Hindlimb muscle (tissue), 1 donor: ENCODE data around the gene USP51. TPM values are rescaled to one million over a fixed set of nuclear protein-coding genes. Genes with fewer than 3 reads are reported as not detected.
"Not testable (repeated sequence)": the region's sequence is repeated elsewhere in the genome, so short reads cannot be mapped to it uniquely, and the experiment has no call there.

Experiments
- DNase-seq: peaks from one replicate; pipeline ENCODE4 v3.0.0-alpha.2; 2013
- polyA plus RNA-seq: library from polyadenylated mRNA; unstranded; fragments of 120-200 nt; gene quantifications from one replicate; pipeline ENCODE4 v1.2.1, GENCODE V29; 2013; ENCODE audit not compliant: insufficient read length

Gene USP51
- polyA plus RNA-seq: 3.5 TPM

DNA sequence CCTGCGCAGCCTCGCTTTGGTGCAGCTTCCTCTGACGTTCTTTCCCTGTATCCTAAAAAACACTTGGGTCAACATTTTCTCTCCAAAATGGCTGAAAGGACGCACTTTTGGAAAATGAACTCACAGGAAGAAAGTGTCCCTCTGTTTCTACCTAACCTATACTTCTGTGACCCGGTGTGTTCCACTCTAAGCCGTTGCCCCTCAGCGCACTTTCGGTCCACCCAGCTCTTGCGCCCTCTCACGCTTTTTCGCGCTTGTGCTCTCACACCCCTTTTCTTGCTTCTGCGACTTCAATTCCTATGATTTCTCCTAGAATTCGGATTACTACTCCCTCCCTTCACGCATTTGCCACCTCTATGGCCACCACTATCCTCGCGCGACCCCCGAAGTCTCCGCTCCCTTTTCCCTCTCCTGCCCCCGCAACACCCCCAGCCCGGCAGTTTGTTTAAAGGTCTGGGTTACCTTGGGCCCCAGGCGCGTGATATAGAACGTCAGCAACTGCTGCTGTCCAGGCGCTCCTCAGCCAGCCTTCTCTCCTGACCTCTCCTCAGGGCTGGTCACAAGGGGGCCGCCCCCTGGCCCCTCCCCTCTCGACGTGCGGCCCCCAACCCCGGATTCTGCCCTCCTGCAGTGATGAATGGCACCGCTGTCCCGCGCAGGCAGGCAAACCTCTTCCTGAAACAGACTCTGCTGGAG is at the start of gene USP51:
TSS of gene USP51 (minus strand) at position 535 of the 696 bp plus-strand sequence. CDS start 909 bp downstream, outside the sequence.
- peak; percentile 55 for DNase-seq

DNA sequence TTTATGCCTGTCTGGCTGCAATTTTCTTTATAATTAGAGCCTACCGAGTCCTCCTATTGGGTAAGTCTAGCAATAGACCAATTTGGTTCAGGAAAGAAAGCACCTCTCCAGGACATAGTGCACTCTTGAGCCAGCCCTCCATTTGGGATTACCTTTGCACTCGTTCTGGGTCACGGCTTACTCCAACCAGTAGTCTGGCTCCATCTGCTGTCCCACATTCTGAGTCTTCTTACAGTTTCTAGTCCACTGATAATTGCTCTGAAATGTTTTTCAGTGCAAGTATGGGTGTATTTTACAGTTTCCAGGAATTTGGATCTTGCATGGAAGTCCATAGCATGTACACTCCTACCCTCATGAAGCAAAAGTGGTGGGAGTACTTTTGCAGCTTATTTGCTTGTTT is 34.8 kb upstream of the USP51 start:
- no peak for DNase-seq

DNA sequence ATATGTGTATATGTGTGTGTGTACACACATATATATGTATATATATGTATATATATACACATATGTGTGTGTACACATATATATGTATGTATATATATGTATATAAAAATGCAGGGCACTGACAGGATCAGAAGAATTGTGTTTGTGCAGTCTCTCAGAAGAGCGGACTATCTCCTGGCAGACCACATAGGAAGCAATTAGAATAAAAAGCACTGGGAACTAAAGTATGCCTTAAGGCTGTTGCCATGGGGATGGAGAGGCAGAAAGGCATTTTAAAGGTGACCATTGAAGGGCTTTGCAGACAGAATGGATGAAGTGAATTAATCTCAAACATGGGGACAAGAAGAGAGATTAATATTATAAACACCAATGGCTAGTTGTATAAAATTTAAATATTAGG is 33.7 kb upstream of the USP51 start:
- DNase-seq: no peak

DNA sequence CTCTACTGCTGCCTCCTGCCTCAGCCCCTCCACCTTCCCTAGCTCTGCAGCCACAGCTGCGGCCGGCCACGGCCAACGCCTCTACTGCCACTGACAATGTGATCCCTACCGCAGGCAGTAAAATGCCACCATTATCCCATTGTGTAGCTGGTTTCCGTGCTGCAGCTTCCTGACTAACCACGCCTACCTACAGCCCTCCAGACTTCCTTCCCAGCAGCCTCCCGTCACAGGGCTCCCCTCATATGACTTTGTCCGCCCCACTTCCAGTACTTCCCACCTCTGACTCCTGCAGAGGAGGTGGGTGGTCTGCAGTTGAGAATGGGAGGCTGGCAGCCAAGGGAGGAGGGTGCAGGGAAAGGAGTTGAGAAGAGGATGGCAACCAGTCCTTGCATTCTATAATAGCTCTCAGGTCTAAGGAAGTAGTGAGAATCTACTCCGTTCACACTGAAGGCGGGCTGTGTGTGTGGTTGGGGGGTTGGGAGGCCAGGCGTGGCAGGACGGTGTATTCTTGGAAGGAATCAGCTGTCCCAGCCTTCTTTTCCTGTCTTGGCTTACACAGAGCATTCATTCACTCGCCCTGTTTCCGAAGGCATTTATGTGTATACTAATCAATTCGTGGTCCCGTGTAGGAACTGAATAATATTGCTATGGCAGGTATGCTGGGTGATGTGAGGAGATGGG is 33.1 kb upstream of the USP51 start:
- DNase-seq: no peak

DNA sequence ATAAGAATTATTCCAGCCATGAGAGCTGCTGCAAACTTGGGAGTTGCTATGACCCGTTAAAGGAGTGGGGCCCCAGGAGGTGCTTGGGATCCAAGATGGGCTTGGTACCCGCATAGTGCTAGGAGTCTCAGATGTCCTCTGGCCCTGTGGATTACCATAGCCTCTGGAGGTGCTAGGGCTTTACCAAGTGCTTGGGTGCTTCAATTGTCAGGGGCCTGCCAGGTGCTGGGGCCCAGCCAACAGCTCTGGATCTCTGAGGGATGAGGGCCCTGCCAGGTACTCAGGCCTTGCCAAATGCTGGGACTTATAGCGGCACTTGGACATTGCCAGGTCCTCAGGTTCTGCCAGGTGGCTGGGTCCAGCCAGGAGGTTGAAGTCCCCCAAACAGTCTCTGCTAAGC is 32.0 kb upstream of the USP51 start:
- DNase-seq: no peak

DNA sequence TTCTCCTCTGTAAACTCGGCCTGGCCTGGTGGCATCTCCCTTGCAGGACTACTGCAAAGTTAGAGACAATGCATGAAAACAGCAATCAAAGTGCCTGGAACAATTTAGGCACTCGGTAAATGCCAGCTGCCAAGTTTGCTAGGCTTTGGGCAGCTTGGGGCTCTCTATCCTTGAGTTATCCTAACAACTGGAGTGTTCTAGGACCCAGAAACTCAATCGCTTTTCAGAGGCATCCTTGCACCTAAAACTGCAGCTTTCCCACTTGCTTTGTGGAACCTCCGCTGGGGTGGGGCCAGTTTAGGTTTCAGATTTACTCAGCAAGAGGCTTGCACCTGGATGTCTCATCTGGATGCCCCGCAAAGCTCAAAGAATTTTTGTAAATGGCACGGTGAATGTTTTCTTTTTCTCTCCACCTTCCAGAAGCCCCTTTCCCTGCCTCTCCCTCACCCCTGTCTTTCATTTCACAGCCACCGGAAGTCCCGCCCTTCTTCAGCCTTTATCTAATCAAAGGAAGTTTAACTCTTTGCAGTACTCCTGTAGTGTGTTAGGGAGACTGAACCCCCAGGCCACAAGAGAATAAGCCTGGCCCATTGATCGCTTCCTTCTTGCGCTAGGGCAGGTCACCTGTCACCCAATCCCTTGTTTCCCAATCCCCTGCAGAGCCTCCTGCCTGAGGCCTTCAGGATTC is 27.3 kb upstream of the USP51 start:
- not testable (repeated sequence) for DNase-seq

DNA sequence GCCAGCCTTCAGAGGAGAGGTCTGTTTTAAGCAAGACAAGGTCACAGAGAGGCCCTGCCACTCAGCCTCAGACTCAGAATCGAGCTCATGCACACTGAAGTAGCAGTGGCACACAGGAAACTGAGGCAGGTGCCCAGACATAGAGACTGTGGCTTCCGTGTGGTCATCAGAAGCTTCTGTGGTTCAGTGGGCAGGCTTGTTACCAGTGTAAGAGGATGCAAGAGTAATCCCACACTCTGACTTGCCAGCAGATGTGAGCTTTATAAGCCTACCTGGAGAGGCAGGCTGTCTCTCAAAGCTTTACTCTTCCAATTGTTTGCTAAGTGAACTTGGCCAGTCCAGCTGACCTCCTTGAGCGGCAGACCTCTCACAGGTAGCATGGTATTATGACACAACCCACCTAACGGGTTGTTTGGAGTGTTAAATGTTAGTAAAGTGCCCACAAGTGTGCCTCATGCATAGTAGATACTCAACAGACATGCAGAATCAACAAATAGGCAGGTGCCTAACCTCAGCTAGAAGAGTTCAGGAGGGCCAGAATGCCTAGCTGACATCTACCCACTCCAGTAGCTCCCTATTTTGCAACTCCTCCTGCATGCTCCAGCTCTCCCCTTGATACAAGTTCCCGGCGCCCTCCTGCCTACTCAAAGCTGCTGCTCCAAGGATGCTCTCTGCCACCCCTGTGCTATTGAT is 23.5 kb upstream of the USP51 start:
- DNase-seq: not testable (repeated sequence)

DNA sequence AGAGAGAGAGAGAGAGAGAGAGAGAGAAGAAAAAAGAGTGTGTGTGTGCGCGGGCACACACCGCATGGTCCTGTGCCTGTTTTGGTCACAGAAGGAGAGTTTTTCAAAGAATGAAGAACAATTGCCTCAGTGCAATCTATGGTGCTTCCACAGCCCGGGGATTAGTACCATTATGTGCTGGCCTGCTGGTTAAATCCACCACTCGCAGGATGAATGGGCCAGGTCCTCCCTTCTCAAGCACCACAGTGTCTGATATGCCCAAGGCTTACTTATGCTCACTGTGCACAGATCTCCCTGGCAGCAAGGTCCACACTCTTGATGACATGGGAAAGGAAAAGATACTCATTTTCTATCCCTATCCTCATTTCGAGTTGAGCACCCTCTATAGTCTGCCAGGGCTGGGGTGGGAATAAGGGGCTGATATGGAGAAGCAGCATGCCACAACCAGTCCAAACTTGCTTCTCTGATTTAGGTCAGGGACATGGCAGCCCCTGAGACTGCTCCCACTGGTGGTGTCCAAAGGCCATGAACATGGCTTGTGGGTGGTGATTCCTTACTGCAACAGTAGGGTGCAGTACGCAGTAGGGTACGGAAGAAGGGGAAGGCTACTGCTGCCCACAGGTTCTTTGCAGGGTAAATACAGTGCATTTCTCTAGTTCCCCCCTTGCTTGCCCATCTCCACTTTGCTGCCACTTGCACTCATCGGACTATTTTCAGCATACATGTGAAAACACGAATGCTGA is 18.9 kb upstream of the USP51 start:
- DNase-seq: not testable (repeated sequence)

DNA sequence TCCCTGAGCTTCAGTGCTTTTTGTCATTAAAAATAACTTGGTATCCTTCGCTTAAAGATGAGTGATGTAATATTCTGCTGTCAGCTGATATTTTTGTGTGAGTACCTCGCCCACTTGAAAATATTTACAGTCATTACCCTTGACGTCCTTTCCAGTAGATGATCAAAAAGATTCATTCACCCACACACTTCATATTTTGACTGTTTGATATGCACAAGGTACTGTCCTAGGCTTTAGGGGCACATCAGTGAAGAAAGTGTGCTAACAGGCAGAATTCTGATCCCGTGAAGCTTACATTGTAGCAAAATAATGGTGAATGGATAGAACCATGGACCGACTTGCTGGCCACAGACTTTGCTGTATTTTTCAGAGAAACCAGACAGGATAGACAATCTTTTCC is 18.1 kb upstream of the USP51 start:
- not testable (repeated sequence) for DNase-seq

DNA sequence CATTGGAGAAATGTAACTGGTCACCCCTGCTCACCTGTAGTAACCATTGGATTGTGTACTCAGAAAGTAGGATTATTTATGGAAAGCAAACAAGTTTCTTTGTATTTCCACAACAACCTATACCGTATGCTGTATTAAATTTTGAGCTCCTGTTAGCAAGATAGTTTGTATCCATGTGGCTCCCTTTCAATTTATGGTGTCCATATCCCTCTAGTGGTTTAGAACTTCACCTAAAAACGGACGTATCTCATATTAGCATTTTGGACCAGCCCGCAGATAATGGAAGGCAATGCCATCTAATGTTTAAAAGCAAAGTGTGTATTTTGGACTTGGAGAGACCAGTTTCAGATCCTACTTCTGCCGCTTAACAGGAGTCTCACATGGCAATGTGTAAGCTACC is 17.4 kb upstream of the USP51 start:
- not testable (repeated sequence) for DNase-seq

DNA sequence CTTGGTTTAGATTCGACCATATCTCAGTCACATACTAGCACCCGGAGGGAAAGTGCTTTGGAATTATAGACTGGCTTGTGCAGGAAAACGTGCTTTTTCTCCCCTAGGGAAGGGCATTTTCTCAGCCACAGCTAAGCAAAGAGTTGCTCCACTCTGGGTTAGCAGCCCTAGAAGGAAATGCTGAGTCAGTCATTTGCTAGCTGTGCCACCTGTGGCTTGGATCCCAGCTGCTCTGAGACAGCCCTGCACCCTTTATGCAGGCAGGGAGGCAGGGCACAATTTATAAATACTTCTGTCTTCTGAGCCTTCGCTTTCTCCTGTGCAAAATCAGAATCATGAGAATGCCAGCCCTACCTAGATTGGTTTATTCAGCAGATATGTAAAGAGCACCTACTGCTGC is 1.3 kb upstream of the USP51 start:
- DNase-seq: no peak

DNA sequence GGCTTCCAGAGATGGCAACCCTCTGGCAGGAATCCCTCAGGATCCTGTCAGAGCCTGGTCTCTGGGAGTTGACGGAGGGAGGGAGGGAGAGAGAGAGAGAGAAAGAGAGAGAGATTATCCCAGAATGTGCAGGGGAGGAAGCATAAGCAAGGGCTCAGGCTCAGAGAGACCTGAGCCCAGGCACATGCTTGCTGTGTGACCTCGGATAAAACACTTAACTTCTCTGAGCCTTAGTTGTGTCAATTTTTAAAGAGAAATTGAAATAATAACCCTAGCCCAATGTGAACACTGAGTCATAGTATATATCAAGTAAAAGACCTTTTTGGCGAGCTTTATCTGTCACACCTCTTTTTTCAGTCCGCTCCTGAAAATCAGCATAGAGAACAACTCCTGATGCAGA is 473 bp upstream of the USP51 start:
- DNase-seq: no peak

DNA sequence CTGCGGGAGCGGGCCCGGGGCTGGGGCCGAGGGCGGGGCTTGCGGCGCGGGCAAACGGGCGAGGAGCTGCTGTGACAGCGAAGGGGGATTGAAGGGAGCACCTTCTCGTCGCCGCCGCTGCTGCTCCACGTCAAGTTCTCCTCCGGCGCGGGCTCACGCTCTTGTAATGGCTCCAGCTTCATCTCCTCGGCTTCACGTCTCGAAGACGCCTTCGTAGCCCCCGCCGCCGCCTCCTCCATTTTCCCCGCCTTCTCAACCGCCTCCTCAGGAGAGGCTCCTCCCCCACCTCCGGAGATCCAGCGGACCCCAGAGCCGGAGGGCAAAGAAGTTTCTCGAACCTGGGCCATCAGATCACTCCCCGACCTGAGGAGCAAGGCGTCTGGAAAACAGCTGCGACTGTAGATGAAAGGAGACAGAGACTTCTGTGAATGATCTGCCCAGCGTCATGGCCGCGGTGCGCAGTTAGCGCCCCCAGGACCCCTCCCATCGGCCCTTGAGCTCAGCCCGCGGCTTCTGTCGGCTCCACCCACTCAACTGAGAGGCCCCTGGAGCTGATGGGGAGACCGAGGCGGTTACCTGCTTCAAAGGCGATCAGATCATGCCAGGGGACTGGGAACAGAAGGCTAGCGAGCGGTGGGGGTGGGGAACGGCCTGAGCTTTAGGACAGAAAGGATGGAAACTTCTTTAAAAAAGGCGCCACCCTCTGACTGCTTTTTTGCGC is 895 bp downstream of the USP51 start:
- peak; percentile 85 for DNase-seq

DNA sequence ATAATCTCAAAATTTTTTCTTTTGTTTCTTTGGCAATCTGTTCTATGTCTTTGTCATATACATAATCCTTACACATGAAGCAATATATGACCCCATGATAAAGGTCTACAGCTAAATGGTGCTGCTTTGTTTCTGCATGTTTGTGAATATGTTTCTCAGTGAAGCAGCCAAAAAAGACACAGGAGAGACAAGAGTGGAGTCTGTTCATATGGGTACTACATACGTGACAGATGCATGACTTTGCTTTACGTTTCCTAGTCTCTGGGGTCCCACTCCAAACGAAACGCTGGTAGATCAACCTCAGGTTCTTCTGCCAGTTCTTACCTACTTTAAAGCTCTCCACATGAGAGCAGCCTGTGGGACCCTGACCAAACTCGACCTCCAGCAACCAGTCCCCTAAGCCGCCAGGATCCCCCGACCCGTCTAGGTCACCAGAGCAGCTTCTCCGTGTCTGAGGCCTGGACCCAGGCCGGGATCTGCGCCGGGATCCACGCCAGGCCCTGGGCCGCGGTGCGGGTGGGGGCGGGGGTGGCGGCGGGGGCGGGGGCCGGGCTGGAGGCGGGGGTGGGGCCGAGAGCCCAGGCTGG is 1.5 kb downstream of the USP51 start:
- DNase-seq: peak; percentile 59

DNA sequence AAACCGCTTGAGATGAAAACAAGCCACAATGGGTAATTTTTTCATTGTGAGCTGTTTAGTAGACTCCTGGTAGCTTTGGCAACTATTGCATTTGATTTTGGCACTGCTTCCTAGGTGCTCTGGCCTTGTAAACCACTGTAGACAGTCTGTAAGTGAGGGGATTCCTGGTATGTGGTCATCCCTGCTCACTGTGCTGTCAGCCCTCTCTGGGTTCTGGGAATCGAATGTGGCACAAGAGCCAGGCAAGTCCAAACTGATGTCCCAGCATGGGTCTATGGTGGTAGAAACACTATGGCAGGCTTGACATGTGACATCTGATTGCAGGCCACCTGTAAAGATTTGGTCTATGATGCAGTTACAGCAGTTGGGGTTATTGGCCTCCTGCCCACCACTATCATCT is 2.5 kb downstream of the USP51 start:
- DNase-seq: no peak

DNA sequence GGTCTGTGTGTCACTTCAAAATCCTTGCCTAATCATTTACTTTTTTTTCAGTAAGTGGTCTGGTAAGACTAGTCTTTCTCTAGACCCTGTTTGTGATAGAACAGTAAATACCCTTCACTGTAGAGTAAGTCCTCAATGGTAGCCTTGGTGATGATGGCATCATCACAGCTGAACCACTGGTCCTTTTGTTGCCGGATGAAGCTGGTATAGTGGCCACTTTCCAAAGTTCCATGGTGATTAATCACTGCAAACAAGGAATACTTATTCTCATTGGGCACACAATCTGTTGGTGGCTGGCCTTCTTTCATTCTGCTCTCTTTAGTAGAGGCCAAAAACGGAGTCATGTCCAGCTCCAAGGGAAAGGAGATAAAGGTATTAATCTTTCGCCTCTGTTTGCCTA is 2.9 kb downstream of the USP51 start:
- DNase-seq: no peak

DNA sequence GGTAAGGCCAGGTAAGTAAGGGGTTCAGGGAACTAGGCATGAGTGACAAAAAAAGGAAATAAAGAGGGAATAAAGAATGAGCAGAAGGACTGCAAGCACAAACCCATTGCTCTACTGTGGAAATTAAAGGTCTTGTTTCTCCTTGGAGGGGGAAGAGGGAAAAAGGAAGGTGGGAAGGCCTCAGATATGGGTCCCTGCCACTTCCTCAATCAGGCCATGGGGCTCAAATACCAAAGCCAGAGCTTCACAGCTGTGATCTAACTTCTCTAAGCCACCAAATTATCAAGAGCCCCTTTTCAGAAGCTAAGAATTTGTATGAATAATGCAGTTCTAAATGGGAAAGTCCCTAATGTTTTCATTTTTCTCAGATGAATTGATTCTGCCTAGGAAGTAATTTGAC is 4.7 kb downstream of the USP51 start:
- no peak for DNase-seq

DNA sequence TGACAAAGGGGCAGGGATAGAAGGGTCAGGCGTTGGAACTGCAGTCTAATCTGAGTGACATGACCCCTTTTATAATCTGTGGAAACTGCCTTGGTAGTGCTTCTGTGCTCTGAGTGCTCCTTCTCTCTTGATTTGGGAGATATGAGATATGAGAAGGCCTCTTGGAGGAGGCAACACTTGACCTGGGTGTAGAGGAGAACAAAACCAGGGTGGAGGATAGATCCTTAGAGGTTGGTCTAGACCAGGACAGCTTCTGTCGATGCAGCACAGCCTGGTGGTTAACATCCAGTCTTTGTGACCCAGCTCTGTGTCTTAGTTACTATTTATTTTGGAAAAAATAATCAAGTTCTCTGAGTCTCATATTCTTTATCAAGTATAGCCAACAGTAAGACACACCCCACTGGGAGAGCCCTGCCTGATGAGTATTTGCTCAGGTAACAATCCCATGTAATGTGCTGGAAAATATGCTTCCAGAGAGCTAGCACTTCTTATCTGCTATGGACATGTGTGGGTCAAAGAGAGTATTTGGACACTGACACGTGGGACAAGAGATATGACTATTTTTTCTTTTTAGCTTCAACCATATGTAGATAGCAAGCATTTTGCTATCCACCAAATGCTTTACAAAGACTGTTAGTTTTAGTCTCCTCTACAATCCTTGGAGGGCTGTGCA is 9.1 kb downstream of the USP51 start:
- no peak for DNase-seq

DNA sequence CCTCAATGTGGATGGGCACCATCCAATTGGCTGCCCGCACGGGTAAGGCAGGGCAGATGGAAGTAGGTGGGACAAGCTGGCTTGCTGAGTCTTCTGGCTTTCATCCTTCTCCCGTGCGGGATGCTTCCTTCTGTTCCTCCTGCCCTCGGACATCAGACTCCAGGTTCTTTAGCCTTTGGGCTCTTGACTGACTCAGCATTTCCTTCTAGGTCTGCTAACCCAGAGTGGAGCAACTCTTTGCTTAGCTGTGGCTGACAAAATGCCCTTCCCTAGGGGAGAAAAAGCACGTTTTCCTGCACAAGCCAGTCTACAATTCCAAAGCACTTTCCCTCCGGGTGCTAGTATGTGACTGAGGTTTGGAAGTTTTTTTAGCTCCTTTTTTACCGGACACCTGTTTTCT is 9.7 kb downstream of the USP51 start:
- DNase-seq: not testable (repeated sequence)

DNA sequence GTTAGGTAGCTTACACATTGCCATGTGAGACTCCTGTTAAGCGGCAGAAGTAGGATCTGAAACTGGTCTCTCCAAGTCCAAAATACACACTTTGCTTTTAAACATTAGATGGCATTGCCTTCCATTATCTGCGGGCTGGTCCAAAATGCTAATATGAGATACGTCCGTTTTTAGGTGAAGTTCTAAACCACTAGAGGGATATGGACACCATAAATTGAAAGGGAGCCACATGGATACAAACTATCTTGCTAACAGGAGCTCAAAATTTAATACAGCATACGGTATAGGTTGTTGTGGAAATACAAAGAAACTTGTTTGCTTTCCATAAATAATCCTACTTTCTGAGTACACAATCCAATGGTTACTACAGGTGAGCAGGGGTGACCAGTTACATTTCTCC is 23.9 kb downstream of the USP51 start:
- not testable (repeated sequence) for DNase-seq

DNA sequence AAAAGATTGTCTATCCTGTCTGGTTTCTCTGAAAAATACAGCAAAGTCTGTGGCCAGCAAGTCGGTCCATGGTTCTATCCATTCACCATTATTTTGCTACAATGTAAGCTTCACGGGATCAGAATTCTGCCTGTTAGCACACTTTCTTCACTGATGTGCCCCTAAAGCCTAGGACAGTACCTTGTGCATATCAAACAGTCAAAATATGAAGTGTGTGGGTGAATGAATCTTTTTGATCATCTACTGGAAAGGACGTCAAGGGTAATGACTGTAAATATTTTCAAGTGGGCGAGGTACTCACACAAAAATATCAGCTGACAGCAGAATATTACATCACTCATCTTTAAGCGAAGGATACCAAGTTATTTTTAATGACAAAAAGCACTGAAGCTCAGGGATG is 24.5 kb downstream of the USP51 start:
- not testable (repeated sequence) for DNase-seq
